Hindlimb muscle (tissue), 1 donor: ENCODE results near the gene PATE4. TPM values are rescaled to one million over a fixed set of nuclear protein-coding genes. Genes with fewer than 3 reads are reported as not detected.
"Not testable (repeated sequence)": the region's sequence is repeated elsewhere in the genome, so short reads cannot be mapped to it uniquely, and the experiment has no call there.

Experiments
- DNase-seq: peaks from one replicate; pipeline ENCODE4 v3.0.0-alpha.2; 2013
- polyA plus RNA-seq: library from polyadenylated mRNA; unstranded; fragments of 120-200 nt; gene quantifications from one replicate; pipeline ENCODE4 v1.2.1, GENCODE V29; 2013; ENCODE audit not compliant: insufficient read length

Gene PATE4
- not detected for polyA plus RNA-seq

GRCh38 chr11:125833016-125833415 is at the start of gene PATE4:
TSS of gene PATE4 (plus strand) at chr11:125833316. CDS start at chr11:125833360, 44 bp downstream.
- no peak for DNase-seq

GRCh38 chr11:125784678-125785077 is 48.4 kb upstream of the PATE4 start:
- no peak for DNase-seq

- DNase-seq = no peak
These were observed 45.3 kb upstream of the PATE4 start, which contains the start of gene PATE3 for GRCh38 chr11:125787827-125788226. TSS of gene PATE3 (plus strand) at chr11:125788127. CDS start at chr11:125788152, 25 bp downstream.

GRCh38 chr11:125790825-125791224 is 42.3 kb upstream of the PATE4 start:
- DNase-seq = no peak

GRCh38 chr11:125797641-125798040 is 35.5 kb upstream of the PATE4 start:
- DNase-seq = no peak

GRCh38 chr11:125799808-125800207 is 33.3 kb upstream of the PATE4 start:
- no peak for DNase-seq

GRCh38 chr11:125802387-125802786 is 30.7 kb upstream of the PATE4 start:
- DNase-seq = no peak

- no peak for DNase-seq
These were observed 25.2 kb upstream of the PATE4 start for GRCh38 chr11:125807909-125808308.

GRCh38 chr11:125835748-125836147 is 2.6 kb downstream of the PATE4 start:
- no peak for DNase-seq

GRCh38 chr11:125842321-125842948 is 9.3 kb downstream of the PATE4 start:
- DNase-seq = no peak

GRCh38 chr11:125846188-125846587 is 13.1 kb downstream of the PATE4 start:
- no peak for DNase-seq

- not testable (repeated sequence) for DNase-seq
These were observed 24.6 kb downstream of the PATE4 start for GRCh38 chr11:125857670-125858069.

GRCh38 chr11:125862786-125863185 is 29.7 kb downstream of the PATE4 start:
- not testable (repeated sequence) for DNase-seq

- DNase-seq = not testable (repeated sequence)
These were observed 32.2 kb downstream of the PATE4 start for GRCh38 chr11:125865354-125865753.

- no peak for DNase-seq
These were observed 36.4 kb downstream of the PATE4 start for GRCh38 chr11:125869521-125869920.

- DNase-seq = no peak
These were observed 38.4 kb downstream of the PATE4 start for GRCh38 chr11:125871391-125872137.

- no peak for DNase-seq
These were observed 39.0 kb downstream of the PATE4 start for GRCh38 chr11:125872138-125872491.

- DNase-seq = no peak
These were observed 40.9 kb downstream of the PATE4 start for GRCh38 chr11:125873881-125874555.

- DNase-seq = peak; percentile 50
These were observed 41.5 kb downstream of the PATE4 start for GRCh38 chr11:125874556-125875124.

- DNase-seq = no peak
These were observed 48.2 kb downstream of the PATE4 start for GRCh38 chr11:125881291-125881690.

GRCh38 chr11:125883375-125883774 is 50.3 kb downstream of the PATE4 start:
- DNase-seq = no peak

GRCh38 chr11:125886997-125887372 is 53.9 kb downstream of the PATE4 start:
- DNase-seq = peak; percentile 39
